ENCODE measurements around the gene ACP1.

The ACP1 gene

GRCh38 chr2:282371-283263, 17.9 kb downstream of the ACP1 start:
- H3K4me3 ChIP-seq (ENCODE audit: low read depth, low read length): no peak overlapping the region
- in situ Hi-C loops (cut with HindIII; ENCODE audit: low sequenced_read_pairs): no loop called here
- DNase-seq (ENCODE audit: low read depth): no peak
- no peak for TF ChIP-seq CTCF (IDR thresholded peaks at IDR 0.05; ENCODE audit: low read depth, low read length, missing control alignments)

GRCh38 chr2:283996-284794, 19.4 kb downstream of the ACP1 start:
- no peak for TF ChIP-seq CTCF (IDR thresholded peaks at IDR 0.05; ENCODE audit: low read depth, low read length, missing control alignments)
- no peak for DNase-seq (ENCODE audit: low read depth)
- in situ Hi-C loops (cut with HindIII; ENCODE audit: low sequenced_read_pairs): no loop called here
- no peak overlapping the region for H3K4me3 ChIP-seq (ENCODE audit: low read depth, low read length)

GRCh38 chr2:284896-285492, 20.2 kb downstream of the ACP1 start:
- no peak for DNase-seq (ENCODE audit: low read depth)
- in situ Hi-C loops (cut with HindIII; ENCODE audit: low sequenced_read_pairs): no loop called here
- H3K4me3 ChIP-seq (ENCODE audit: low read depth, low read length): no peak overlapping the region
- TF ChIP-seq CTCF (IDR thresholded peaks at IDR 0.05; ENCODE audit: low read depth, low read length, missing control alignments): no peak

- TF ChIP-seq CTCF (IDR thresholded peaks at IDR 0.05; ENCODE audit: low read depth, low read length, missing control alignments): no peak
- peak; percentile 47 for DNase-seq (ENCODE audit: low read depth)
- no peak overlapping the region for H3K4me3 ChIP-seq (ENCODE audit: low read depth, low read length)
- in situ Hi-C loops (cut with HindIII; ENCODE audit: low sequenced_read_pairs): no loop called here
Observed at GRCh38 chr2:285531-285930, 20.8 kb downstream of the ACP1 start.

GRCh38 chr2:286035-286434, 21.3 kb downstream of the ACP1 start:
- in situ Hi-C loops (cut with HindIII; ENCODE audit: low sequenced_read_pairs): no loop called here
- no peak overlapping the region for H3K4me3 ChIP-seq (ENCODE audit: low read depth, low read length)
- TF ChIP-seq CTCF (IDR thresholded peaks at IDR 0.05; ENCODE audit: low read depth, low read length, missing control alignments): no peak
- no peak for DNase-seq (ENCODE audit: low read depth)

GRCh38 chr2:286774-287392, 22.1 kb downstream of the ACP1 start:
- in situ Hi-C loops (cut with HindIII; ENCODE audit: low sequenced_read_pairs): no loop called here
- peak overlapping the region; percentile 17 for H3K4me3 ChIP-seq (ENCODE audit: low read depth, low read length)
- no peak for TF ChIP-seq CTCF (IDR thresholded peaks at IDR 0.05; ENCODE audit: low read depth, low read length, missing control alignments)
- DNase-seq (ENCODE audit: low read depth): no peak

Data from astrocyte of the cerebellum (primary cell).